Measurements from ENCODE around the gene FARP1. TPM values are rescaled to one million over a fixed set of nuclear protein-coding genes. Genes with fewer than 3 reads are reported as not detected.

Gene FARP1
- polyA plus RNA-seq, 2 of the 4 experiments (the other 2 are of a cell fraction) = 9.4 to 13.0 TPM

GRCh38 chr13:98225036-98225940 is 82.4 kb downstream of the FARP1 start (continued):
- TF ChIP-seq BCL3 (IDR thresholded peaks at IDR 0.05) (no peak), JUN (IDR thresholded peaks at IDR 0.05) (no peak), HOXB13 (CRISPR knock-in tag; IDR thresholded peaks at IDR 0.05; ENCODE audit: low read depth) (no peak), CBX8 (IDR thresholded peaks at IDR 0.05) (no peak), CTCF (IDR thresholded peaks at IDR 0.05) (no peak), EHF (CRISPR knock-in tag; IDR thresholded peaks at IDR 0.05) (no peak)

- DNase-seq (ENCODE audit: low read depth in 1 of 2, low spot score in 1 of 2) = no peak
- Histone ChIP-seq H3K9me3 (no peaks in the 10 kb centered on the region), H3K4me2 (no peak overlapping the region), H3K27ac (no peak overlapping the region), H3K4me3 (no peak overlapping the region), H3K4me1 (0 out of 3 replicates have a peak, but pooled peaks cover 2% of the 10 kb centered on the region)
- POLR2A ChIA-PET = no interaction called here
- no peak for TF ChIP-seq CEBPB (IDR thresholded peaks at IDR 0.05)
- TF ChIP-seq ZSCAN20 (CRISPR knock-in tag; IDR thresholded peaks at IDR 0.05) = no peak
- no peak for TF ChIP-seq BCL3 (IDR thresholded peaks at IDR 0.05)
- TF ChIP-seq EHF (CRISPR knock-in tag; IDR thresholded peaks at IDR 0.05) = no peak
- no peak for TF ChIP-seq HOXB5 (CRISPR knock-in tag; IDR thresholded peaks at IDR 0.05)
- no peak for TF ChIP-seq NFE2L2 (conservative IDR thresholded peaks at IDR 0.05; ENCODE audit: low read length)
- no peak for TF ChIP-seq FOXS1 (CRISPR knock-in tag; IDR thresholded peaks at IDR 0.05)
- TF ChIP-seq TP53 (CRISPR knock-in tag; IDR thresholded peaks at IDR 0.05) = no peak
- no peak for TF ChIP-seq RFX5 (IDR thresholded peaks at IDR 0.05)
- no peak for TF ChIP-seq EHMT2 (IDR thresholded peaks at IDR 0.05; ENCODE audit: low read depth)
- no peak for FAIRE-seq
- CTCF ChIA-PET = interaction anchor here (0.7 kb wide), 1 partner anchor 8 kb away, joined by 3 read pairs; no protein-coding TSS in a partner anchor
- ATAC-seq = no peak
- WGBS (ENCODE audit: missing lambda C conversion rate) = 90% methylated on average over 5 of the region's 5 CpGs
Measured at GRCh38 chr13:98226496-98226895, 83.6 kb downstream of the FARP1 start.

GRCh38 chr13:98228661-98229341 is 85.9 kb downstream of the FARP1 start:
- FAIRE-seq = no peak
- TF ChIP-seq NPAS2 (CRISPR knock-in tag; IDR thresholded peaks at IDR 0.05; ENCODE audit: borderline replicate concordance) = no peak
- TF ChIP-seq CHD2 (IDR thresholded peaks at IDR 0.05; ENCODE audit: low read length, partially characterized antibody) = no peak
- no peak for TF ChIP-seq TP53 (CRISPR knock-in tag; IDR thresholded peaks at IDR 0.05)
- TF ChIP-seq MAFK (IDR thresholded peaks at IDR 0.05; ENCODE audit: partially characterized antibody) = no peak
- no peak for TF ChIP-seq ZNF302 (CRISPR knock-in tag; IDR thresholded peaks at IDR 0.05)
- TF ChIP-seq HOXB13 (CRISPR knock-in tag; IDR thresholded peaks at IDR 0.05; ENCODE audit: low read depth) = no peak
- no peak for TF ChIP-seq PHF8 (IDR thresholded peaks at IDR 0.05; ENCODE audit: borderline replicate concordance, low read depth)
- TF ChIP-seq ZSCAN20 (CRISPR knock-in tag; IDR thresholded peaks at IDR 0.05) = no peak
- no peak for TF ChIP-seq KDM5A (IDR thresholded peaks at IDR 0.05)
- no peak for TF ChIP-seq CHD4 (IDR thresholded peaks at IDR 0.05; ENCODE audit: borderline replicate concordance)
- TF ChIP-seq BHLHE40 (IDR thresholded peaks at IDR 0.05; ENCODE audit: low read depth, low read length) = no peak
- TF ChIP-seq REST (IDR thresholded peaks at IDR 0.05) = no peak
- no peak for TF ChIP-seq RNF2 (IDR thresholded peaks at IDR 0.05; ENCODE audit: borderline replicate concordance, low read depth)
- no peak for TF ChIP-seq RCOR1 (IDR thresholded peaks at IDR 0.05; ENCODE audit: low read depth, low read length)
- no peak for TF ChIP-seq GATA3 (IDR thresholded peaks at IDR 0.05; ENCODE audit: borderline replicate concordance)

More at GRCh38 chr13:98228661-98229341, 85.9 kb downstream of the FARP1 start:
- ATAC-seq (no peak), DNase-seq (ENCODE audit: low read depth in 1 of 2, low spot score in 1 of 2) (no peak)
- Histone ChIP-seq H3K4me1 (0 out of 3 replicates have a peak, but pooled peaks cover 2% of the 10 kb centered on the region), H3K27ac (no peak overlapping the region), H3K9me3 (no peaks in the 10 kb centered on the region), H3K4me2 (no peak overlapping the region), H3K4me3 (no peak overlapping the region)
- ChIA-PET POLR2A (no interaction called here), CTCF (interaction anchor here (0.6 kb wide), 1 partner anchor 157 kb away, joined by 3 read pairs; no protein-coding TSS in a partner anchor)
- WGBS (ENCODE audit: missing lambda C conversion rate) = 69% methylated on average over 3 of the region's 3 CpGs

Data from A549 (cell line).